Activated CD8-positive, alpha-beta memory T cell treated with anti-CD3 and anti-CD28 coated beads for 24 hours (primary cell): ENCODE results near the gene QARS1.

ENCODE experiments used
- DNase-seq: peaks from one replicate; pipeline ENCODE4 v3.0.0-alpha.2; 2020

QARS1 gene

DNA sequence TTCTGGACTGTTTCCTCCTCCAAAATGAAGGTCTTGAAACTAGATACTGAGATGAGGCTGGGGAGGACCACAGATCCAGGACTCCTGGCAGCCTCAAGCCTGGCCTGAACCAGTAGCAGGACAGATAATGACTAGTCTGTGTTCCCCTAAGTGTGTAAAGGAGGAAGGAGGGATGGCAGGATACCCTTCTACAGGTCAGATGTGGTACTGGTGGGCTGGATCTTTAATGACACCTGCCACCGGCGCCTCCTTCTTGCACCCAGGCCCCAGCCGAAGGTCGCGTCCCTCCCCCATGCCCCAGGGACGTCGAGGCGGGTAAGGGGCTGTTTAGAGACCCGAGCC lies 15.5 kb upstream of the QARS1 start:
- DNase-seq: no peak

DNA sequence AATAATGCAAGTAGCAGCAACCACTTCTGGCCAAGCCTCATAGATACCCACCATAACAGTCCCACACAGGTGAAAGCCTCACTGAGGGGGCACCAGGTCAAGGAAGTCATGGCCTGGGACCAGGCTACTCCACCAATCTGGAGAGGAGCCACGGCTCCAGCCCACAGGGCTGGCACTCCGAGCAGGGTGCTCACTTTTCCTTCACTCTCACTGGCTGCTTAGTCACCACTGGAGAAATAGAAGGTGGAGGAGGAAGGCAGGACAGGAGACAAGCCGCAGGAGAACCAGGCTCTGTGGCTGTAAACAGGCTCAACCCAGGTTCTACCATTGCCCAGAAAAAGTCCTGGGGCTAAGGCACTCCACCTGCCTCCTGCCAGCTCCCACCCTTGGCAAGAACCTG lies 14.9 kb upstream of the QARS1 start:
- DNase-seq: no peak

DNA sequence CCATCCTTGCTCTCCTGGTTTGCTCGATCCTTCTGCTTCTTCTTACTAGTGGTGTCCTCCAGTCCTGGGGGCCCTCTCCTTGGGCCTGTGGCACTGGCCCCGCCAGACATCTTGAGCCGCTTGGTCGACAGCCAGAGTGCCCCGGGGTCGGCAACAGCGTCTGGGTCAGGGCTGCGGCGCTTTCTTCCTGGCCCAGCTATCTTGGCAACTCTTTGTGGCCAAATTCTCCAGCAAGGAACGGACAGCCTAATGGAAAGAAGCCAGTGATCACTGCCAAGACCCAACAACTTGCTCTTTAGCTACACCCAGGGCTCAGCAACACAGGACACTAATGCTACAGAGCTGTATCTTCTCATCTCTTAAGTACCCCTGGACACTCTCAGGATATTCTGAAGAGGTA lies 14.5 kb upstream of the QARS1 start:
- no peak for DNase-seq

DNA sequence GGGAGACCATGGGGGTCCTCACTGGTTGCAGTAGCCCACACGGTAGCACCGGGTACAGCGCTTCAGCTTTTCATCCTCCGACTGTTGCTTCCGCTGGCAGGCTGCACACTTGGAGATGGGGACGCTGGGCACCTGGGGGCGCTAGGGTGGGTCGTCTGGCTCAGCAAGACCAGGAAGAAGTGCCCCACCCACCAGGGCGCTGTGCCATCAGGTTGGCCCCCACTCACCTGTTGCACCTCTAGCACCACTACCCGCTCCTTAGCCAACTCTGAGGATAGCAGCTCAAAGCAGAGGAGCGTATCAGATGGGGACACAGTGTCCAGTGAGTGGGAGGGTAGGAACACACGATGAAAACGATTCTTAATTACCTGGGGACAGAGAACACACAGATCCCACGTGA lies 7.7 kb upstream of the QARS1 start:
- DNase-seq: no peak

DNA sequence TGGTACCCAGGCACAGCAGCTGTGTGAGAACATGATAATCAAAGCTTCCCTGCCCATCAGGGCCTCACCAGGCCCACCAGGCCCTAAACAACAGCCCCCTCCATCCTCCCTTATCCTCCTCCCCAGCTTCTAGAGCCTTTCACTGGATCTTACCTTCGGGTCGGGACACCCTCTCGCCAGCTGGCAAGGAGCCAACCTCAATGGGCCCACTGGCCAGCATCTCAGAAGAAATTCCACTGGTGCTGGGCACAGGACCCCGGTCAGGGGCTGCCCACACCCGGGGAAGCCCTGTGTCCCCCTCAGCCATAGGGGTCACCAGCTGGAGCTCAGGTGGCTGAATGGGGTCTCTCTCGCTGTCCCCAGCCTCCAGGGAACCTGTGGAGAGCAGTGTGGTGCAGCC lies 6.8 kb upstream of the QARS1 start:
- no peak for DNase-seq

DNA sequence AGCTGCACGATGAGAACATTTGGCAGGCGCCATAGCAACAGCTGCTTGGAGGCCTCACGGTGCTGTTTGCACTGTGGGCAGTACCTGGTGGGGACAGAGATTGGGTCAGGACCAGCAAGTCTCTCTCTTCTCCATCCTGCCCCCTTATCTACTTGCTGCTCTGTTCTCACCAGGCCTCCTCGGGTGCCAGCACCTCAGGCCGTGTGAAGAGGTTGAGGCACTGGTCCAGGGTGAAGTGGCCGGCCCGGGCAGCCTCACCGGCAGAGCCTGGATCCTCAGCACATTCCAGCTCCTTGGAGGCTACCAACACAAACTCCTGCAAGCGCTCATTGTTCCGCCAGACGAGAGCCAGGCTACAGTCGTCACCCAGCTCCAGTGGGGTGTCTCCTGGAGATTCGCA lies 6.2 kb upstream of the QARS1 start:
- DNase-seq: no peak

DNA sequence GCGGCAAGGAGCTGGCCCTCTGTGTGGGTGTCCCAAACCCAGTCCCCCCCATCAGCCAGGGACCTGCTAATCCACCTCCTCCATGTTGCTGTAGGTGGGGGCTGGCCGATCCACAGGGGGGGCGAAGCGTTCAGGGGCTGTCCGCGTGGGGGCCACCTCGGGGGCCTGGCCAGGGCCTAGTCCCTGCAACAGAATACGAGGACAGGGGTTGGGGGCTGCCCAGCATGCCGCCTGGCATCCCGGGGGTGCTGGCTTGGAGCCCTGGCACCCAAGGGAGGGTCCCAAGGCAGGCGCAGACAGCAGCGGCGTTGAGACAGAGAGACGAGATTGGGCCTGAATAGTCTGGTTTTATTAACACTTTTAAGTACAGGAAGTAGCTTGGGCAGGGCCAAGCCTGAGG lies 3.8 kb upstream of the QARS1 start:
- no peak for DNase-seq

DNA sequence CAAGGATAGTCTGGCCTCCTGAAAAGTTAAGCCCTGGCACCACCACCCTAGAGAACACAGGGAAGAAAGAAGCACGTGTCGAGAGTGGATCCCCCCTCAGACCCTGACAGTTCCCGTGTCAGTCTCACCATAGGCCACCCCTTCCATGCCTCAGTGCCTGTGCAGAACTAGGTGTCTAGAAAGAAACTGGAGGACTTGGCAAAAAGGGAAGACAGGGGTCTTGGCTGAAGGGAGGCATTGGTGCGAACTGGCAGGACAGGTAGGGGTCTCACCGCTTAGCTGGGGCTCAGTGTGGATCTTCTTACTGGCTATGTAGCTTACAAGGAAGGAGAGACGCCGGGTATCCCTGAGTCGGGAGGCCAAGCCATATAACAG lies 518 bp downstream of the QARS1 start:
- DNase-seq: no peak

DNA sequence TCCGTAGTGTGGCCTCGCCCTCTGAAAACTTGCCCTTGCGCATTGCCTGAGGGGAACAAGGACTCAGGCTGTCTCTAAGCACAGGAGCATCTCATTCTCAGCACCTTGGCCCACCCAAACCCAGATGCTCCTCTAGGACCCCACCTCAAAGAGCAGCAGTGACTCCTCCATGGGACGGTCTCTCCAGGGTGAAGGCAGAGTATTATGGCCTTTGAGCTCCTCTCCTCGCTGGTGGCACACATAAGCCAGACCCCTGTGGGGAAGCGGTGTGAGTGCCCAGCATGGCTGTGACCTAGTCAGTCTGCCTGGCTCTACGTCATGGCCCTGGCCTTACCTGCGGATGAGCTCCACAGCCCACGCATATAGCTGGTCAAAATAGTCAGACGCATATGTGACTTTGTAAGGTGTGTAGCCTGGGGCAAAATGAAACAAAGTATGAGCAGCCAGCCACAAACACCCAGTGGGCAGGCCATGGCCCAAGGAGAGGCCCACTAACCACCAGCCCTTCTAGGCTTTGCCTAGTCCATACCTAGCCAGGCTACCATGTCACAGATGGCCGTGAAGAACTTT lies 4.4 kb downstream of the QARS1 start:
- DNase-seq: no peak

DNA sequence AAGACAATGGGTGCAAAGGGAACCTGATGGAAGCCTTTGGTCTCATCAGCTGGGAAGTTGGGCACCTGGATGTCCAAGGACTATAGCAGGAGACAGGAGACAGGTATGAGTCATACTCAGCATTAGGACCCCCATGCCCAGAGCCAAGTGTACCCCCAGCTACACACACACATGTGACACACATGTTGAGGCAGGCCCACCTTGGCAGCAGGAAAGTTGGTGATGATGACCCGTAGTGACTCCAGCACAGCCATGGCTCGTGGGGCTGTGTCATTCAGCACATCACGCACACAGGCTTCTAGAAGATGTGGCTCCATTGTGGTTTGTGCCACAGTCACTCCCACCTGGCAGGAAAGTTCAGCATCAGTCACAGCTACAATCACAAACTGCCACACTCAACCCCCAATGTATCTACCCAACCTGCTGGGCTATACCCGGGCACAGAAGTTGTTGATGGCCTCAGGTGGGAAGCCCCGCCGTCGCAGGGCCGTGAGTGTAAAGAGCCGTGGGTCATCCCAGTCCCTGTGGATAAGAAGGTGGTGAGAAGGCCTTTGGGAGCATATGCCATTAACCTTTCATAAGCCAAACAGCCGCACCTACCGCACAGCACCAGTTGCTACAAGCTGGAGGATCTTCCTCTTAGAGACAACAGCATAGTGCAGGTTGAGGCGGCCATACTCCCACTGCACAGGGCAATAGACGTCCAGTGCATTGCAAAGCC lies 5.5 kb downstream of the QARS1 start:
- DNase-seq: no peak

DNA sequence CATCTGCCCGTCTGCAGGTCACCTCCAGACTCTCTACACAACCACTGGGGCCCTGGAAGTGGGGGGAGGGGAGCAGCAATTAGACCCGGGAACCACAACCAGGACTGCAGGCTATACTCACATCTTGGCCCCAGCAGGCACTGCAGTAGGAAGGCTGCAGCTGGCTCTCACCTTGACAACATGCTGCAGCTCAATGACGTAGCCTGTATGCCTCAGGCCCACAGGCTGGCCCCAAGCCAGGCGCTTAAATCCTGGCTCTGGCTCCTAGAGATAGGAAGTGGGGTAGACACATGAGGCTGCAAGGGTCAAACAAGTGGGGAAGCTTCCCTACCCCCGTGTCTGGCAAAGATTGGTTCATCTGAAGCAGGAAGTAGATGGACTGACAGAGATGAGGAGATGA lies 6.1 kb downstream of the QARS1 start:
- DNase-seq: no peak

DNA sequence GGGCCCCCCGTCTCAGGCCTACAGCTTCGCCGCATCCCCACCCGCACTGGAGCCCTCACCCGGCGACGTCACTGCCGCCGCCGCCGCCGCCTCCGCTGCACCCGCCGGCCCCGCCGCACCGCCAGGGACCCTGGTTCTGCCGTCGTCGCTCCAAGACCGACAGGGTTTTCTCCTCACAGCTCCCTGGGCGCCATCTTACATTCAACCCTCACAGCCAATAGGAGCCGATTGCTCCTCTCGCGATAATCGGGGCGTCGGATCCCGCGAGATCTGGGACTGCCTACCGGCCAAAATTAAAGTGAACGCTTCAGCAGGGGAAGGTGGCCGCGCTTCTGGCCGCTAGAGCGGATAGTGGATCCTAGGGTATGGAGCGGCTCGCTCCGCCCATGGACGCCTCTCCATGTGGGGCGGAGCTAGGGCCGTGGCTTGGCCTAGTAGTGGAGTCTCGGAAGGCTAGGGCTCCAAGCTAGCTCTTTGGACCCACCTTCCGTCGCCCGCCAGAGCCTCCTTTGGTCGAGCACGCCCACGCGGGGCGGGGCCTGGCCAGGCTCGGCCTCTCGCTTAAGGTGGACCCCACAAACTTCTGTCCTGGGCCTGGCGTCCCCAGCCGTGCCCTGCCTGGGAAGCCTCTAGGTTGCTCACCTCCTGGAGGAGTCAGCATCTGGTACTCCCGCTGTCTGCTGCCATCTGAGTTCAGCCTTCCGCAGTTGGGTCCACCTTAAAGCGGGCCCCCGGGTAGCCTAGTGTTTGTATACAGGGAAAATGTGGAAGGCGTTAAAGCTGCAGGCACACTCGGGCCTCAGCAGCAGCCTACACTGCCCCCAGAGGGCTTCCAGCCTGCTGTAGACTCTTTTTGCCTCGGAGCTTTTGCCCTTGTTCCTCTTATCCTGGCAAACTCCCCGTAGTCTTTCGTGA lies 10.4 kb downstream of the QARS1 start, which contains the start of gene QRICH1:
Gene QRICH1, minus strand, starts transcription at position 219 of the 915 bp plus-strand sequence. CDS start 17,054 bp downstream, outside the sequence.
- DNase-seq: peak; percentile 99

DNA sequence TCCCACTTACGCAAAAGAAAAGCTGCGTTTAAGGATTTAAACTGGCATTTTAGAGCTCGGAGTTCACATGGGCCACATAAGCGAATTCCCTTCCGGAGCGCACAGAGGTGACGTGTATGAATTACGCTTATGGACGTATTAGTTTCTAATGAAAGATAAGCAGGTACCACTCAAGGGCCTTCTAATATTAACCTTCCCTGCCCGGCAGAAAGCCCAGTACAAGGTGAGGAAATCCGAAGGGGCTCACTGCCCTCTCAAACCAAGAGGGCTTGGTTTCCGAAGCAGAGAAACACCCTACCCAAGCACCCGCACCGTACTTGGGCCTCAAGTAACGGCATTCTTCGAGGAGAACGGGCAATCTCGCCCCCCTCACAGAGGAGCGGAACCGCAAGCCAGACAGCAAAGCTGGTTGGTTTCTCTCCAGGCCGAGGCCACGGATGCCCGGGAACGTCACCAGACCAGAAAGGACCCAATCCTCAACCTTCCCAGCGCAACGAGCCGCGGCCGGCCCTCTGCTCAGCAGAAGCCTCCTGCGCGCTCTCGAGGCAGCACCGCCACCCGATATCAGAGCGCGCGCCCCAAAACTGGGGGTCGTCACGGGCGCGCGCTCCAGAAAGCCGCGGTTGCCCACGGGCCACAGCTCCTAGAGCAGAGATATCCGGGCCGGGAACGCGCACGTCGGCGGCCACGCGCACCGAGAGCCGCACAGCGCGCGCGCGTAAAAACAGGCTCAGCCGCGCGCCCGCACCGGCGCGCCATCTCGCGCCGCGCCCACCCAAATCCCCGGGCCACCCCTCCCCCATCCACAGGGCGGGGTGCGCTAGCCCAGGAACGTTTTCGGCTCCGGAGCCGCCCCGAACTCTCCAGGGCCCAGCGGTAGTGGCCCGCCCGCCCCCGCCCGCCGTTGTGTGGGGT lies 11.4 kb downstream of the QARS1 start:
- DNase-seq: peak; percentile 92

DNA sequence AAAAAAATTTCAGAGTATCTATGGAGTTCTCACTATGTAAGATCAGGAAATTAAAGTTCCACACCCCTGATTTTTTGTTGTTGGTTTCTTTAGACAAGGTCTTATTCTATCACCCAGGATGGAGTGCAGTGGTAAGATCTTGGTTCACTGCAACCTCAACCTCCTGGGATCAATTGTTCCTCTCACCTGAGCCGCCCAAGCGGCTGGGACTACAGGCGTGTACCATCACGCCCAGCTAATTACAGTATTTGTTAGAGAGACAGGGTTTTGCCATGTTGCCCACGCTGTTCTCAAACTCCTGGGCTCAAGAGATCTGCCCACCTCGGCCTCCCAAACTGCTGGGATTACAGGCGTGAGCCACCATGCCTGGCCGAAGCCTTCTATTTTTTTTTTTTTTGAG lies 23.1 kb downstream of the QARS1 start:
- no peak for DNase-seq

DNA sequence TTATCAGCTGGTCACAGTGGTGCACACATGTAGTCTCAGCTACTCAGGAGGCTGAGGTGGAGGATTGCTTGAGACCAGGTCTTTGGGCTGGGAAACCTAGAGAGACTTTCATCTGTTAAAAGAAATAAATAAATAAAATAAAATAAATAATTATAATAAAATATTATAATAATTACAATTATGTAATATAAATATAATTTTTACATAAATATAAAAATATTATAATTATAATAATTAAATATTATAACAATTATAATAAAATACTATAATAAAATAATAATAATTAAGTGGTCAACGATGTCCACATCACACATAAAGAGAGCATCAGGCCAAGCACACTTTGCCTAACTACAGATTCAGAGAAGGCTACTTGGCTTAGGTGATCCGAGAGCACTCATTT lies 25.3 kb downstream of the QARS1 start:
- DNase-seq: no peak

DNA sequence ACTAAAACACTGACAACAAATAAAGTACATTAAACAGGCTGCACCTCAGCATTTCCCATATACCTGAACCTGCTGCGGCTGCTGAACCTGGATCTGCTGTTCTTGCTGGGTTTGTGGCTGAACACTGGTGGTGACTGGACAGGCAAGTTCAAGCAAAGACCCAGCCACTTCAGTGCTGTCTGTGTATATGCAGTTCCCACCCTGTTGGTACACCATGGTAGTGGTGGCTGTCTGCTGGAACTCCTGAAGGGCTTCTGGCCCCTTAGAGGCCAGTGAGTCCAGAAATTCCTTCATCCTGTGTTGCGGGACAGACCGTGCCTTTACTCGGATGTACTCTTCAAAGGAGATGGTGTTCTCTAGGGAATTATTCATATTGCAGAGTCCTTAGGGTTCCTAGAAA lies 27.9 kb downstream of the QARS1 start:
- no peak for DNase-seq

DNA sequence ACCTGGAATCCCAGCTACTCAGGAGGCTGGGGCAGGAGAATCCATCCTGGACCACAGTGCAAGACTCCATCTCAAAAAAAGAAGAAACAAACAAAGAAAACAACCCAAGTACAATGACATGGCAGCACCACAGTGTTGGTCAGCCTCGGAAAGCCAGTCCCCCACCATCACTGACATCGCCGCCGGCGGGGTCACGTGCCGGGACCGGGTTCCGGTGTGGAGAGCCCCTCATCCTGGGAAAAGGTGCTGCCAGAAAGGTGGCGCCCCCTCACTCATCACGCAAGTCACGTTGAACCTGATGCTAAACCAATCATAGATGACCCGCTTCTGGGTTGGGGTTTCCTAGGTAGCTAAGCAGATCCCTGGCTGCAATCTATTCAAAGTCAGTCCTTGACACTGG lies 28.4 kb downstream of the QARS1 start:
- no peak for DNase-seq

DNA sequence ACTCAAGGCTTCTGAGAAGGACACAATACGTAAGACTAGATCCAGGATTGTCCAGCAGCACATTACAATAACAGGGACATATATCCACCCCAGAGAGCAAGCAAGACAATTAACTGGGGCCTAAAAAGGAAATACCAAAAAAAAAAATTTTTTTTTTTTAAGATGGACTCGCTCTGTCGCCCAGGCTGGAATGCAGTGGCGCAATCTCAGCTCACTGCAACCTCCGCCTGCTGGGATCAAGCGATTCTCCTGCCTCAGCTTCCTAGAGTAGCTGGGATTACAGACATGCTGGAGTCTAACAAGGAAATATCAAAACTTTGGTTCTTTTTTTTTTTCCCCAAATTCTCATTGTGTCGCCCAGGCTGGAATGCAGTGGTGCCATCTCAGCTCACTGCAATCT lies 46.5 kb downstream of the QARS1 start:
- no peak for DNase-seq

DNA sequence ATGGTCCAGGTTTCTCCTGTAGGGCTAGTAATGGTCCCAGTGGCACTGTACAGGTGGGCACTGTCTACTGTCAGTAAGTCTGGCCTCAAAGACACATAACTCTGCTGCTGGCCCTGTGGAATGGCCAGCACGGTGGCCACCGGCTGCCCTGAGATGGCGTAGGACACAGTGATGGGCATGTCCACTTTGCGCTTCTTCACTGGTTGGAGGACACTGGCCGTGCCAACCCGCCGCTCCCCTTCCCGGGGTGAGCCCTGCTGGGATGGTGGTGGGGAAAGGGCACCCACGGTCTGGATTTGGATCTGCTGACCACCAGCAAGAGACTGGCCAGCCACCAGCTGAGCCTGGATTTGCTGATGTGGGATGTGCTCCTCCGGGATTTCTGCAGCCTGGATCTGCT lies 47.3 kb downstream of the QARS1 start:
- DNase-seq: no peak

DNA sequence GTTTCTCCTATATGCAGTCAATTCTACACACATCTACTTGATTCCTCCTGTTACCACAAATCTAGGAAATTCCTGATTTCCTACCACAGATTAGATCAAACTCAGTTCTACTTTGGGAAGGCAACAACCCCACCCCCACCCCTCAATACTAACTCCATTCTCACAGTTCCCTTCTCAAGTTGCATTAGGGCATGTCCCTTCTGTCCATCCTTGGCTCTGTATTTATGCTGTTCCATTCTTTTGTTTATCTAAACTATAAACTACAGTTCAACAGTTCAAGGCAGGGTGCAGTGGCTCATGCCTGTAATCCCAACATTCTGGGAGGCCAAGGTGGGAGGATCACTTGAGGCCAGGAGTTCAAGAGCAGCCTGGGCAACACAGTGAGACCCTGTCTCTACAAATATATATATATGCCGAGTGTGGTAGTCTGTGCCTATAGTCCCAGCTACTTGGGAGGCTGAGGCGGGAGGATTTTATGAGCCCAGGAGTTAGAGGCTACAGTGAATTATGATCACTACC lies 50.2 kb downstream of the QARS1 start:
- no peak for DNase-seq

DNA sequence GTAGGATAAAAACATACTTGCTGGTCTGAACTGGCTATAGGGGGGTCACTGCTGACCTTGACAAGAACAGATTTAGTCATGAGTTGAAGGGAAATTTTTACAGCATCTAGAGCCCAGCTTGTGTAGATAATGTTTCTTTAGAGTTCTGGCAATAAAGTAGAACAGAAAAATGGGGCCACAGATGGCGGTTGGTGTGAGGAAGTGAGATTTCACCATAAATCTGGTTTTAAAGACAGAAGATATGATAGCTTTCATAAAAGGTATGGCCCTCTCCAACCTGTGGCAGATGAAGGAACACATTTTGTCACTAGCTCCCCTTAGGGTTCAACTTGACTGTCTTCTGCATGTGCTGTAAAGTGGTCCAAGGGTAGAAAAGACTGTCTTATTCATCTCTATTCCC lies 51.0 kb downstream of the QARS1 start:
- no peak for DNase-seq
